HG03460 (cell line): ENCODE measurements around the gene FASN.

Experiments used
- ATAC-seq: cut with Tn5 transposase; IDR thresholded peaks from one replicate; pipeline ENCODE4 v1.9.1; 2021; ENCODE audit not compliant: unreplicated experiment

FASN gene

GRCh38 chr17:82059272-82060000, 38.6 kb downstream of the FASN start:
- no peak for ATAC-seq

- no peak for ATAC-seq
Observed at GRCh38 chr17:82058855-82059249, 39.2 kb downstream of the FASN start.

- no peak for ATAC-seq
Observed at GRCh38 chr17:82058230-82058854, 39.7 kb downstream of the FASN start.

- ATAC-seq, result no peak
Observed at GRCh38 chr17:82056729-82057621, 41.1 kb downstream of the FASN start.

- ATAC-seq, result no peak
Observed at GRCh38 chr17:82055965-82056728, 41.9 kb downstream of the FASN start.

GRCh38 chr17:82055023-82055964, 42.7 kb downstream of the FASN start:
- no peak for ATAC-seq

GRCh38 chr17:82054351-82055022, 43.5 kb downstream of the FASN start:
- ATAC-seq, result no peak

GRCh38 chr17:82053556-82054263, 44.3 kb downstream of the FASN start:
- ATAC-seq, result no peak

- ATAC-seq, result no peak
Observed at GRCh38 chr17:82053130-82053529, 44.9 kb downstream of the FASN start.

- ATAC-seq, result no peak
Observed at GRCh38 chr17:82052638-82053059, 45.4 kb downstream of the FASN start.

GRCh38 chr17:82051776-82052637, 46.0 kb downstream of the FASN start, which contains the start of the genes GPS1 and RFNG:
Gene GPS1 (plus strand): TSS chr17:82051898. CDS start chr17:82051932, 34 bp downstream.
Gene RFNG (minus strand): TSS chr17:82051811. CDS start chr17:82051766, 45 bp downstream.
- no peak for ATAC-seq

GRCh38 chr17:82050761-82051641, 47.0 kb downstream of the FASN start:
- no peak for ATAC-seq

GRCh38 chr17:82050152-82050760, 47.8 kb downstream of the FASN start:
- ATAC-seq, result no peak

- ATAC-seq, result no peak
Observed at GRCh38 chr17:82049521-82049971, 48.5 kb downstream of the FASN start.

GRCh38 chr17:82049106-82049505, 48.9 kb downstream of the FASN start:
- ATAC-seq, result no peak

- ATAC-seq, result no peak
Observed at GRCh38 chr17:82048571-82048971, 49.5 kb downstream of the FASN start.
